Osteocyte (in vitro differentiated cells): ENCODE data around the gene FMN2. TPM values are rescaled to one million over a fixed set of nuclear protein-coding genes. Genes with fewer than 3 reads are reported as not detected.

Experiments
- DNase-seq: peaks from one replicate; pipeline ENCODE4 v3.0.0; 2021; ENCODE audit warnings: mixed read lengths; ENCODE audit not compliant: unreplicated experiment; ENCODE audit errors: extremely low spot score
- H3K27ac Mint-ChIP-seq: one replicate; pipeline ENCODE4 v1.8.0; 2021; ENCODE audit warnings: mild to moderate bottlenecking, mixed read lengths; ENCODE audit not compliant: unreplicated experiment
- H3K27me3 Mint-ChIP-seq: one replicate; pipeline ENCODE4 v1.8.0; 2021; ENCODE audit warnings: mixed read lengths; ENCODE audit not compliant: unreplicated experiment
- H3K36me3 Mint-ChIP-seq: one replicate; pipeline ENCODE4 v1.8.0; 2021; ENCODE audit warnings: mixed read lengths; ENCODE audit not compliant: unreplicated experiment
- H3K4me1 Mint-ChIP-seq: one replicate; pipeline ENCODE4 v1.8.0; 2021; ENCODE audit warnings: mixed read lengths; ENCODE audit not compliant: unreplicated experiment
- H3K4me3 Mint-ChIP-seq: one replicate; pipeline ENCODE4 v1.8.0; 2021; ENCODE audit warnings: mild to moderate bottlenecking, moderate library complexity, mixed read lengths; ENCODE audit not compliant: unreplicated experiment
- H3K9me3 Mint-ChIP-seq: one replicate; pipeline ENCODE4 v1.8.0; 2021; ENCODE audit warnings: mixed read lengths; ENCODE audit not compliant: unreplicated experiment
- total RNA-seq: library from RNA; stranded (reverse); gene quantifications from 2 replicates; pipeline ENCODE4 v1.2.1, GENCODE V29; 2021
- TF ChIP-seq, protein P1 (sequence below): fragments of 200-600 bp; sonication (generic); IDR thresholded peaks from 2 replicates; pipeline ENCODE4 v1.5.0; 2021; ENCODE audit warnings: antibody characterized with exemption, mild to moderate bottlenecking, moderate library complexity

FMN2 gene
- total RNA-seq, 1 donor from 2014 or later: 8.6 TPM

DNA sequence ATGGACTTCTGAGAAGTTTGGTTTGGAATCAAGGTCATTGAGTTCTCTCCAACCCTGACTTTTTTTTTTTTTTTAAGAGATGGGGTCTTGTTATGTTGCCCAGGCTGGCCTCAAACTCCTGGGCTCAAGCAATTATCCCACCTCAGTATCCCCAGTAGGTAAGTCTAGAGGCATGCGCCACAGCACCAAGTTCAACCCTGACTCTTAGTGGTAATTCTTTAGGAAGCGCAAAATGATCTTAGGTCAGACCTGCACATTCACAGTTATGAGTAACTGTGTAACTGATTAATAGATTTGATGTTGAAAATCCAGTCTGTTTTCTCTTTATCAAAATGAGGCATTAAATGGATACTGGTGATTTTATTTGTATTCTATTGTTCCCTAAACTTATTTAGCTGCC lies 424.4 kb downstream of the FMN2 start:
- H3K4me1 Mint-ChIP-seq: peaks cover 11% of the 10 kb centered on the region
- no peaks in the 10 kb centered on the region for H3K9me3 Mint-ChIP-seq
- no peak overlapping the region for H3K27ac Mint-ChIP-seq
- DNase-seq: no peak
- TF ChIP-seq, protein P1, sequence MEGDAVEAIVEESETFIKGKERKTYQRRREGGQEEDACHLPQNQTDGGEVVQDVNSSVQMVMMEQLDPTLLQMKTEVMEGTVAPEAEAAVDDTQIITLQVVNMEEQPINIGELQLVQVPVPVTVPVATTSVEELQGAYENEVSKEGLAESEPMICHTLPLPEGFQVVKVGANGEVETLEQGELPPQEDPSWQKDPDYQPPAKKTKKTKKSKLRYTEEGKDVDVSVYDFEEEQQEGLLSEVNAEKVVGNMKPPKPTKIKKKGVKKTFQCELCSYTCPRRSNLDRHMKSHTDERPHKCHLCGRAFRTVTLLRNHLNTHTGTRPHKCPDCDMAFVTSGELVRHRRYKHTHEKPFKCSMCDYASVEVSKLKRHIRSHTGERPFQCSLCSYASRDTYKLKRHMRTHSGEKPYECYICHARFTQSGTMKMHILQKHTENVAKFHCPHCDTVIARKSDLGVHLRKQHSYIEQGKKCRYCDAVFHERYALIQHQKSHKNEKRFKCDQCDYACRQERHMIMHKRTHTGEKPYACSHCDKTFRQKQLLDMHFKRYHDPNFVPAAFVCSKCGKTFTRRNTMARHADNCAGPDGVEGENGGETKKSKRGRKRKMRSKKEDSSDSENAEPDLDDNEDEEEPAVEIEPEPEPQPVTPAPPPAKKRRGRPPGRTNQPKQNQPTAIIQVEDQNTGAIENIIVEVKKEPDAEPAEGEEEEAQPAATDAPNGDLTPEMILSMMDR: no peak
- no peak overlapping the region for H3K4me3 Mint-ChIP-seq
- peaks cover 2% of the 10 kb centered on the region for H3K36me3 Mint-ChIP-seq
- H3K27me3 Mint-ChIP-seq: peaks cover 77% of the 10 kb centered on the region

DNA sequence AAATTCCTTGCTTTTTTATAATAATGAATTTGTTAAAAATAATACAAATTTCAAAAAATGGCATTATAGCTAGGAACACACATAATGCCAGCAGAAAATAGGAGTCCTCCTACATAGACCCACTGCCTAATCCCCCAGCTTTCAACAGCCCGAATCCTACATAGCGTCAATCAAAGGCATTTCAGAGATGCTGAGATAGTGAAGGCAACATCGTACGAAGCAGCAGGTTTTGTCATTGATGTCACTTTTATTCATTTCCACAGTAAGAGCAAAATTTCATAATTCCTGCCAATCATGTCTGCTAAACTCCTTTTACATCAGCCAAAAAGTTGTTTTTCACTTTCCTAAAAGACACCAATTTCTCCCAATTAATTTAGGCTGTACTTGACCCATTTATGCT lies 426.2 kb downstream of the FMN2 start:
- H3K4me1 Mint-ChIP-seq: peaks cover 11% of the 10 kb centered on the region

GRCh38 chr1:240522122-240522822 lies 430.6 kb downstream of the FMN2 start:
- Mint-ChIP-seq H3K4me1 (no peaks in the 10 kb centered on the region), H3K27me3 (peaks cover 58% of the 10 kb centered on the region), H3K27ac (no peak overlapping the region), H3K4me3 (no peak overlapping the region), H3K36me3 (peaks cover 2% of the 10 kb centered on the region), H3K9me3 (no peaks in the 10 kb centered on the region)
- TF ChIP-seq, protein P1: no peak
- no peak for DNase-seq

More for the DNA sequence above, 426.2 kb downstream of the FMN2 start:
- H3K36me3 Mint-ChIP-seq: peaks cover 2% of the 10 kb centered on the region
- DNase-seq: no peak
- H3K9me3 Mint-ChIP-seq: no peaks in the 10 kb centered on the region
- H3K27me3 Mint-ChIP-seq: peaks cover 74% of the 10 kb centered on the region
- TF ChIP-seq, protein P1: no peak
- no peak overlapping the region for H3K4me3 Mint-ChIP-seq
- H3K27ac Mint-ChIP-seq: no peak overlapping the region

- Mint-ChIP-seq H3K36me3 (no peaks in the 10 kb centered on the region), H3K4me3 (no peak overlapping the region), H3K27ac (no peak overlapping the region), H3K4me1 (no peaks in the 10 kb centered on the region), H3K9me3 (no peaks in the 10 kb centered on the region), H3K27me3 (peaks cover 54% of the 10 kb centered on the region)
- DNase-seq: no peak
- TF ChIP-seq, protein P1: no peak
Observed at GRCh38 chr1:240524356-240525069, 432.8 kb downstream of the FMN2 start.
